ENCODE measurements around the gene RPTOR. TPM values are rescaled to one million over a fixed set of nuclear protein-coding genes. Genes with fewer than 3 reads are reported as not detected.

The RPTOR gene
- total and polyA plus RNA-seq, 3 experiments from 2014 or later = 7.9 to 69.4 (median 63.9) TPM

GRCh38 chr17:80997424-80998117, 452.9 kb downstream of the RPTOR start:
- Mint-ChIP-seq H3K27ac (no peak overlapping the region), H3K27me3 (no peaks in the 10 kb centered on the region), H3K36me3 (peaks cover 0 to 51% (median 0%) of the 10 kb centered on the region in 3 donors), H3K4me1 (peaks cover 14 to 21% (median 16%) of the 10 kb centered on the region in 3 donors), H3K9me3 (no peaks in the 10 kb centered on the region), H3K4me3 (peak overlapping the region in 1 of 7 donors; percentile 72)
- no peak for DNase-seq
- peaks cover 12% of the 10 kb centered on the region for H3K4me1 ChIP-seq (ENCODE audit: insufficient read depth, low read length)
- H3K9me3 ChIP-seq (ENCODE audit: low read length) = no peaks in the 10 kb centered on the region
- ChIA-PET POLR2A (no interaction called here), CTCF (no interaction called here)
- H3K27me3 ChIP-seq (ENCODE audit: insufficient read depth, low read length, poor library complexity, severe bottlenecking) = no peaks in the 10 kb centered on the region
- H3K36me3 ChIP-seq (ENCODE audit: insufficient read depth, low read length) = peaks cover 9% of the 10 kb centered on the region
- no peak overlapping the region for H3K27ac ChIP-seq (ENCODE audit: low read depth, low read length)
- no peak overlapping the region for H3K4me3 ChIP-seq (ENCODE audit: low read length)

GRCh38 chr17:80998118-80998747, 453.6 kb downstream of the RPTOR start:
- Histone ChIP-seq H3K9me3 (ENCODE audit: low read length) (no peaks in the 10 kb centered on the region), H3K36me3 (ENCODE audit: insufficient read depth, low read length) (peaks cover 9% of the 10 kb centered on the region), H3K27me3 (ENCODE audit: insufficient read depth, low read length, poor library complexity, severe bottlenecking) (no peaks in the 10 kb centered on the region), H3K4me3 (ENCODE audit: low read length) (no peak overlapping the region), H3K4me1 (ENCODE audit: insufficient read depth, low read length) (peaks cover 5% of the 10 kb centered on the region), H3K27ac (ENCODE audit: low read depth, low read length) (no peak overlapping the region)
- CTCF ChIA-PET = no interaction called here
- POLR2A ChIA-PET = no interaction called here
- Mint-ChIP-seq H3K9me3 (no peaks in the 10 kb centered on the region), H3K27ac (peak overlapping the region in 1 of 8 donors; percentile 71), H3K27me3 (peaks cover 0 to 2% of the 10 kb centered on the region in 2 donors), H3K36me3 (peaks cover 0 to 48% (median 0%) of the 10 kb centered on the region in 3 donors), H3K4me1 (peaks cover 8 to 18% (median 12%) of the 10 kb centered on the region in 3 donors), H3K4me3 (no peak overlapping the region)
- DNase-seq = no peak

- peak overlapping the region in 1 of 8 donors; percentile 71 for H3K27ac Mint-ChIP-seq
- H3K27me3 Mint-ChIP-seq = peaks cover 5 to 7% of the 10 kb centered on the region in 2 donors
- Histone ChIP-seq H3K27me3 (ENCODE audit: insufficient read depth, low read length, poor library complexity, severe bottlenecking) (no peaks in the 10 kb centered on the region), H3K27ac (ENCODE audit: low read depth, low read length) (no peak overlapping the region), H3K4me3 (ENCODE audit: low read length) (no peak overlapping the region), H3K36me3 (ENCODE audit: insufficient read depth, low read length) (peaks cover 9% of the 10 kb centered on the region), H3K9me3 (ENCODE audit: low read length) (no peaks in the 10 kb centered on the region), H3K4me1 (ENCODE audit: insufficient read depth, low read length) (peaks cover 4% of the 10 kb centered on the region)
- peaks cover 8 to 18% (median 12%) of the 10 kb centered on the region in 3 donors for H3K4me1 Mint-ChIP-seq
- H3K9me3 Mint-ChIP-seq = no peaks in the 10 kb centered on the region
- H3K36me3 Mint-ChIP-seq = peaks cover 0 to 48% (median 0%) of the 10 kb centered on the region in 3 donors
- POLR2A ChIA-PET = no interaction called here
- CTCF ChIA-PET = no interaction called here
- DNase-seq = no peak
- H3K4me3 Mint-ChIP-seq = no peak overlapping the region
Measured at GRCh38 chr17:80998748-80999535, 454.3 kb downstream of the RPTOR start.

- POLR2A ChIA-PET = no interaction called here
- no peak overlapping the region for H3K4me3 ChIP-seq (ENCODE audit: low read length)
- H3K27ac ChIP-seq (ENCODE audit: low read depth, low read length) = no peak overlapping the region
- DNase-seq = no peak
- H3K4me1 ChIP-seq (ENCODE audit: insufficient read depth, low read length) = peaks cover 9% of the 10 kb centered on the region
- H3K9me3 ChIP-seq (ENCODE audit: low read length) = no peaks in the 10 kb centered on the region
- peaks cover 0 to 2% (median 0%) of the 10 kb centered on the region in 5 donors for H3K9me3 Mint-ChIP-seq
- H3K36me3 ChIP-seq (ENCODE audit: insufficient read depth, low read length) = peaks cover 9% of the 10 kb centered on the region
- peaks cover 11 to 22% (median 16%) of the 10 kb centered on the region in 3 donors for H3K4me1 Mint-ChIP-seq
- peaks cover 0 to 45% (median 0%) of the 10 kb centered on the region in 3 donors for H3K36me3 Mint-ChIP-seq
- CTCF ChIA-PET = no interaction called here
- no peak overlapping the region for H3K4me3 Mint-ChIP-seq
- no peak overlapping the region for H3K27ac Mint-ChIP-seq
- H3K27me3 ChIP-seq (ENCODE audit: insufficient read depth, low read length, poor library complexity, severe bottlenecking) = peaks cover 5% of the 10 kb centered on the region
- H3K27me3 Mint-ChIP-seq = peaks cover 8 to 11% of the 10 kb centered on the region in 2 donors
Measured at GRCh38 chr17:80999536-81000333, 455.1 kb downstream of the RPTOR start.

GRCh38 chr17:81000334-81000630, 455.6 kb downstream of the RPTOR start:
- H3K36me3 ChIP-seq (ENCODE audit: insufficient read depth, low read length) = peaks cover 9% of the 10 kb centered on the region
- Mint-ChIP-seq H3K4me3 (no peak overlapping the region), H3K27ac (no peak overlapping the region), H3K27me3 (peaks cover 11 to 14% of the 10 kb centered on the region in 2 donors), H3K9me3 (peaks cover 0 to 4% (median 0%) of the 10 kb centered on the region in 5 donors), H3K36me3 (peaks cover 0 to 41% (median 0%) of the 10 kb centered on the region in 3 donors), H3K4me1 (peaks cover 12 to 24% (median 19%) of the 10 kb centered on the region in 3 donors)
- no peak for DNase-seq
- peaks cover 7% of the 10 kb centered on the region for H3K27me3 ChIP-seq (ENCODE audit: insufficient read depth, low read length, poor library complexity, severe bottlenecking)
- CTCF ChIA-PET = no interaction called here
- POLR2A ChIA-PET = no interaction called here
- peaks cover 12% of the 10 kb centered on the region for H3K4me1 ChIP-seq (ENCODE audit: insufficient read depth, low read length)
- no peaks in the 10 kb centered on the region for H3K9me3 ChIP-seq (ENCODE audit: low read length)
- H3K27ac ChIP-seq (ENCODE audit: low read depth, low read length) = no peak overlapping the region
- no peak overlapping the region for H3K4me3 ChIP-seq (ENCODE audit: low read length)

GRCh38 chr17:81000631-81001357, 456.2 kb downstream of the RPTOR start:
- H3K4me1 Mint-ChIP-seq = peaks cover 12 to 24% (median 19%) of the 10 kb centered on the region in 3 donors
- Histone ChIP-seq H3K4me1 (ENCODE audit: insufficient read depth, low read length) (peaks cover 12% of the 10 kb centered on the region), H3K27me3 (ENCODE audit: insufficient read depth, low read length, poor library complexity, severe bottlenecking) (peaks cover 7% of the 10 kb centered on the region), H3K4me3 (ENCODE audit: low read length) (no peak overlapping the region), H3K27ac (ENCODE audit: low read depth, low read length) (no peak overlapping the region), H3K9me3 (ENCODE audit: low read length) (no peaks in the 10 kb centered on the region), H3K36me3 (ENCODE audit: insufficient read depth, low read length) (peaks cover 9% of the 10 kb centered on the region)
- POLR2A ChIA-PET = no interaction called here
- peaks cover 0 to 4% (median 0%) of the 10 kb centered on the region in 5 donors for H3K9me3 Mint-ChIP-seq
- no peak for DNase-seq
- peaks cover 14% of the 10 kb centered on the region in 2 donors for H3K27me3 Mint-ChIP-seq
- CTCF ChIA-PET = interaction anchor here (1.1 kb wide), 1 partner anchor 23 kb away, joined by 4 read pairs; no protein-coding TSS in a partner anchor
- peaks cover 0 to 36% (median 0%) of the 10 kb centered on the region in 3 donors for H3K36me3 Mint-ChIP-seq
- no peak overlapping the region for H3K27ac Mint-ChIP-seq
- H3K4me3 Mint-ChIP-seq = no peak overlapping the region

GRCh38 chr17:81002013-81002384, 457.4 kb downstream of the RPTOR start:
- no peak overlapping the region for H3K4me3 Mint-ChIP-seq
- ChIA-PET CTCF (interaction anchor here (1.1 kb wide), 1 partner anchor 22 kb away, joined by 4 read pairs; no protein-coding TSS in a partner anchor), POLR2A (no interaction called here)
- peaks cover 0 to 4% (median 0%) of the 10 kb centered on the region in 5 donors for H3K9me3 Mint-ChIP-seq
- no peak overlapping the region for H3K4me3 ChIP-seq (ENCODE audit: low read length)
- H3K9me3 ChIP-seq (ENCODE audit: low read length) = no peaks in the 10 kb centered on the region
- H3K27ac Mint-ChIP-seq = no peak overlapping the region
- H3K27me3 Mint-ChIP-seq = peaks cover 22 to 25% of the 10 kb centered on the region in 2 donors
- peaks cover 9% of the 10 kb centered on the region for H3K36me3 ChIP-seq (ENCODE audit: insufficient read depth, low read length)
- no peak overlapping the region for H3K27ac ChIP-seq (ENCODE audit: low read depth, low read length)
- peaks cover 12 to 24% (median 19%) of the 10 kb centered on the region in 3 donors for H3K4me1 Mint-ChIP-seq
- peaks cover 0 to 26% (median 0%) of the 10 kb centered on the region in 3 donors for H3K36me3 Mint-ChIP-seq
- peaks cover 10% of the 10 kb centered on the region for H3K27me3 ChIP-seq (ENCODE audit: insufficient read depth, low read length, poor library complexity, severe bottlenecking)
- peaks cover 12% of the 10 kb centered on the region for H3K4me1 ChIP-seq (ENCODE audit: insufficient read depth, low read length)
- DNase-seq = no peak

All from CD8-positive, alpha-beta memory T cell (primary cell).